IPS-18c (cell line): ENCODE results near the gene CXCR5.

Experiments used
- H3K4me3 ChIP-seq: 2 replicates; pipeline ENCODE4 v1.7.0; 2013; ENCODE audit warnings: low read depth, mild to moderate bottlenecking, low read length, moderate library complexity; ENCODE audit not compliant: insufficient read depth
- H3K9me3 ChIP-seq: one replicate; pipeline ENCODE4 v1.6.1; 2013; ENCODE audit warnings: mild to moderate bottlenecking, low read length, moderate library complexity; ENCODE audit not compliant: control insufficient read depth, insufficient read depth

CXCR5 gene

DNA sequence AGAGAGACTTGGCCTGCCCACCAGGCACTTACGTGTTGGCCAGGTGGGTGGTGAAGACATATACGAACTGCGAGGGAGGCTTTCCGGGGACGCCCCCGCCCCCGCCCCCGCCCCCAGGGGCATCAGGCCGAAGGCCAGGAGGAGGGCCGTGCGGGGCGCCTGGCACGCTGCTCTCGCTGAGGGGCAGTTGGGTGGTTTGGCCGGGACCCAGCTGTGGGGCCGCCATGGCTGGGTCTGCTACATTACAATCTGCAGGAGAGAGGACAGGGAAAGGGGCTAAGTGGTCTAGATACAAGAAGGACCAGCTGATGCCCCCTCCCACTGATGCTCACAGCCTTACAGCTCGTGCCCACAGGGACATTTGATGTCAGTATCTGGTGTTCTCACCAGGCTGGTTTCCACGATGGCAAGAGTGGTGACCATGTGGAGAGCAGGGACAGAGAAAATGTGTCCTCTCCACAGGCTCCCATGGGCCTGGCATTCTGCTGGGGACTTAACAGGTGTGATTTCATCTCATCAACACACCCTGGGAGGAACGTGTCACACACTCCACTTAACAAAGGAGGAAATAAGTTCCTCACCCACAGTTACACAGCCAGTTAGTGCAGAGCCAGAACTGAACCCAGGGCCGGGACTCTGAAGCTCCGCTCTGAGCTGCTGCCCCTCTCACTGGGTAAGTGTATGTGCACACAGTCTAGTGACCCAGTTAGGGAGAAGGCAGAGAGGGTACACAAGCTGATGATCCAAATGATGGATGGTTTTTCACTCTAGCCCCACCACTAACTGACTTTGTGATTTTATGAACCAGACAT, 19.7 kb downstream of the CXCR5 start:
- H3K9me3 ChIP-seq, result no peaks in the 10 kb centered on the region
- H3K4me3 ChIP-seq, result no peak overlapping the region

DNA sequence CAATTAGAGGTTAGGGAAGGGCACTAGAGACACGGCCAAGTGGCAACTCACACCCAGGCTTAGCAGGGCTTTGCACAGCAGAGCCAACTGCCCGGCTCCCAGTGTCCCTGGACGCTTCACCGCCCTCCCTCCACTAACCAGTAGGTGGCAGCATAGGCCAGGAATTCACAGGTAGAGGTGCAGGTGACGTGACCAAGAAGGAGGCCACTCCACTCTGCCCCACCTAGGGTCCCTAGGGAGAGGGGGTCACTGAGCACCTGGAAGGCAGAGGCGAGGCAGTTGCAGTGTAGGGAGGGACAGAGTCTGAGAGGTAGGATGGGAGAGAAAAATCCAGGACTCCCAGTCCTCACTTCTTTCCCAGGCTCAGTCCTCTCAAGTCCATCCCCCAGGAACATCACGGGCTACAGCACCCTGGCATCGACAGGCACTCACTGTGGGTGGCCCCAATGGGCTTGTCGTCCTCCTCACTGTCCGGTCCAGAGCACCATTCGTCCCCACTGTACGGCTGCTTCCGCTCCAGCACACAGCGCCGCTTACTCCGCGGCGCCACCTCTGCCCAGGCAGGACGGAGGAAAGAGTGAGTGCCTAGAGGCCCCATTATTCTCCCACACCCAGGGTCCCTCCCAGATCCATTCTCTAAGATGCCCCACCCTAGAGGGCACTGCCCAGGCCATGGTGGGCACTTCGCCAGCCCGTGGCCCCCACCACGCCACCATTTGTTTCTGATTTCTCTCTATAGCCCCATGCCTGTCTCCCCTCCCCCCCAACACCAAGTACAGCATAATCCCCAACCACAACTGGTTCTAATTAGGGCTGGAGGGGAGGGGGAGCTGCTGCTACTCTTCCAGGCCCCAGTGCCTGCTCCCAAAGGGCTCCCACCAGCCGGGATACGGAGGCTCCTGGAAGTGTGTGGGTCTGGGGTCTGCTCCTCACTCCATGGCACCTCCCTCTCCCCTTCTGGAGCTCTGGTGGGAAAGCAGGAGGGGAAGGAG, 23.7 kb downstream of the CXCR5 start:
- Histone ChIP-seq H3K9me3 (no peaks in the 10 kb centered on the region), H3K4me3 (no peak overlapping the region)

DNA sequence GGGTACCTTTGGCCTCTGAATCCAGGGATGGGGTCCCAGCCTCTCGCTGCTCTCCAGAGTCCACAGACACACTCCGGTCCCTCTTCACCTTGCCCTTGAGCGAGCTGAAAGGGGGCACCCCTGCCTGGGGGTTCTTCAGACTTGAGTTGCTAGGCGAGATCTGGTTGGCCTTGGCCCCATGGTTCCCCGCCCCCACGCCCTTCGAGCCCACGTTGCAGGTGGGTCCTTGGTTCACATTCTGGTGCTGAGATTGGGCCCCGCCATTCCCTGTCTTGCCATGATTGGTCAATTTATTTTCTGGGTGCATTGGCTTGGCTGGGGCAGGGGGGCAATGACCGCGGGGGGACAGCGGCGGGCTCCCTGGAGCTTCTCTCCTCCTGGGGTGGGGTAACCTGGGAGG, 24.6 kb downstream of the CXCR5 start:
- H3K9me3 ChIP-seq, result no peaks in the 10 kb centered on the region
- H3K4me3 ChIP-seq, result no peak overlapping the region

DNA sequence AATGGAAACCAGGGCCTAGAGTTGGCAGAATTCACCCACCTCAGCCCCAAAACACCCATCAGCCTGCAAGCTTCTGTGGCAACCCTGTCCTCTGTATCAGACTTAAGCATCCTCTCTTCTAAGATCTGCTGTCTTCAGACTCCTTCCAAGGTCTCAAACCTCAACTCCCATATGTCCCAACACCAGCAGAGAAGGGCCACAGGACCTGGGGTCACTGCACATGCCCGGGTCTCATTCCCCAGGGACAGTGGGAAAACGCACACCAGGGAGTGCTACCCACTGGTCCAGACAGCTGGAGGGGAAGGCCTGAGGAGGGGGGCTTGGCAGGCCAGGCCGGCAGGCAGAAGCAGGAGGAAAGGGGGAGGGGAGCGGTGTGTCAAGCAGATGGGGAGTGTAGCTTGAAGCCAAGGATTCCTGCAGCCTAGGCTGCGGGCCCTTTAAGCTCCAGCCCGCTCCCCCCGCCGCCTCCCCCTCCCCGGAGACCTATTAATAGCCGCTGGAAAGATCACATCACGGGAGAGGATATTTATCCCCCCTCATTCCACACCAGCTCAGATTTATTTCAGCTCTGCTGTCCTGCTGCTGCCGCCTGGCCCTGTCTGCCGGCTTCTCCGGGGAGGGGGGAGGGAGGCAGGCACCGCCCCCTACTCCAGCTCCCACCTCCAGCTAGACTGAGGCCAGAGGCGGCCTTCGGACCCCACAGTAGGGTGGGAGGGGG, 25.4 kb downstream of the CXCR5 start:
- Histone ChIP-seq H3K4me3 (peak overlapping the region; percentile 51), H3K9me3 (no peaks in the 10 kb centered on the region)

DNA sequence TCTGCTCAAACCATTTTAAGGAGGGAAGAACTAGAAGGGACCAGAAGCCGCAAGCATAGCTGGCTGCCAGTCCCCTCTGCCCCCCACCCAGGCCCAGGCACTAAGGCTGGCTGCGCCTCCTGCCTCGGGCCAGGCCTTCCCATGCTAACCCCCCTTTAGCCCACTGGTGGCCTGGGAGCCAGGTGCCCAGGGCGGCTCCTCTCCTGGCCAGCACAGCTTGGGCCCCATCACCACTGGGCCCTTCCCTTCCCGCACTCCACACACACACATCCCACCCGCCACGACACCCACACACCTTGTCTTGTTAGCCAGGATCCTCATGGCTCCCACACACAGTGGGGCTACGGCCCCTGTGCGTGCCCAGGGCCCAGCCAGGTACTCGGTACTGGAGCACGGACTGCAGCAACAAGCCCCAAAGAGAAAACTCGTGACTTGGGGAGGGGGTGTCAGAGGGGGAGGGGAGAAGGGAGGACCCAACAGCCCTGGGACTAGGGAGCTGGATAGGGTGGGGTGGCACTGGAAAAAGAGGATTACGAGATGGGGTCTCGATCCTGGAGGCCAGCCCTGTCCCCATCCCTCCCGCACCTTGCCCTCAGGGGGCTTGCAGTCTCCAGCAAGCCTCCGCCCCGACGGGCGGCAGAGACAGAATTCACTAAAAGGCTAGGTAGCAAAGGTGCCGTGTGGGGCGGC, 26.1 kb downstream of the CXCR5 start:
- H3K4me3 ChIP-seq, result peak overlapping the region; percentile 51
- H3K9me3 ChIP-seq, result no peaks in the 10 kb centered on the region

DNA sequence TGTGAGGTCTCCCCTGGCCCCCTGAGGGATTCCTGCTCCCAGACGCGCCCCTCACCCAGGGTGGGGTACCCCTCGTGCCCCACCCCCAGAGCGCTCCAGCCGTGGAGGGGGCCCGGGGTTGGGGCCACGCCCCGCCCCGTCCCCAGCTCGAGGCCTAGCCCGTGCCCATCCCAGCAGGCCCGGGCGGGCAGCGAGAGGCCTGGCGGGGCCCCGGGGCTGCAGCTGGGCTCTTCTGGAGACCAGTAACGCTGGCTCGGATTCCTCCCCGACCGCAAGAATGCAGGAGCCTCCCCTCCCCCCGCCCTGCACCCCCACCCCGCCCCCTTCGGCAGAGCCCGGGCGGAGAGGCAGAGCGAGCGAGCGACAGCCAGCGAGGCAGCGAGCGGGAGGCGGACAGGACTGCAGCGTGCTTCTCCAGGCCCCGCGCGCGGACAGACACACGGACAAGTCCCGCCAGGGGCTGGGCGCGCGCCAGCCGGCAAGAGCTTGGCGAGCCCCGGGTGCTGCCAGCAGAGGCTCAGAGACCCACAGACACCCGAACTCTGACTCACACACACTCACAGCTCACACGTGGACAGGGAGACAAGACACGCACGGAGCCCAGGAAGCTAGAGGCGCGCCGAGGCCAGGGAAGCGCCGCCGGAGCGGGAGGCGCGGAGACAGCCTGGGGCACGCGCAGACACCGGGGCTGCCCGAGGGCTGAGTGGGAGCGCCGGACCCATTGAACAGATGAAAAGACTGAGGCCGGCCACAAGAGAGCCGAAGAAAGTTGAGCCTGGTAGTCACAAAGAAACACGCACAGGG, 26.8 kb downstream of the CXCR5 start:
- H3K9me3 ChIP-seq, result no peaks in the 10 kb centered on the region
- H3K4me3 ChIP-seq, result peak overlapping the region; percentile 55

DNA sequence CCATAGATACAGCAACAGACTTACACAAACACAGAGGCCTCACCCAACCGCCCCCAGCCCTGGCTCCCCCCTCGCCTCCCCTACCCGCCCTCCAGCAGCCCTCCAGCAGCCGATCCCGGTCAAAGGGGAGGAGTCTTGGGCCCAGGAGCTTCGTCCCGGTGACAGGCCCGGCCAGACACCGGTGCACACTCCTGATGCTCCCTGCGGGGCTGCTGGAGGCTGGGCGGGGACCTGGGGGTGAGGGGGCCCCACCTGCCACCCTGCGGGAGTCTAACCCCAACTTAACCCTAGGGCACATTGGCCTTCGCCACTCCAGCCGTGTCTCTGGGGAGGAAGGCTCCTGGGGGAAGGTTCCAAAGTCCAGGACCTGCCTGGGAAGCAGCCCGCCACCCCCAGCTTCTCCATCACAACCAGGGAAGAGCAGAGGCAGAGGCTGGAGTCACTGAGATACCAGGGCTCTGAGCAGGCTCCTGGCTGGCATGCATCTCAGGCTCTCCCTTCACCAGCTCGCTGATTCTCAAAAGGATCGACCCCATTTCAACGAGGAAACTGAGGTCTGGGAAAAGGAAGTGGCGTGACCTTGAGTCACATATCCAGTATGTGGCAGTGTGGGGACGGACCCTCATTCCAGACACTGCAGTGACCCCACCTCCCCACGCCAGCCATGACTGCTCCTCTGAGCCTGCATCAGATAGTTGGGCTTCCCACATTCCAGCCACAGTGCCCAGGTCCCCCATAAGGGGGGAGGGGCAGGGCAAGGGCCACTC, 27.6 kb downstream of the CXCR5 start:
- no peaks in the 10 kb centered on the region for H3K9me3 ChIP-seq
- H3K4me3 ChIP-seq, result peak overlapping the region; percentile 55

DNA sequence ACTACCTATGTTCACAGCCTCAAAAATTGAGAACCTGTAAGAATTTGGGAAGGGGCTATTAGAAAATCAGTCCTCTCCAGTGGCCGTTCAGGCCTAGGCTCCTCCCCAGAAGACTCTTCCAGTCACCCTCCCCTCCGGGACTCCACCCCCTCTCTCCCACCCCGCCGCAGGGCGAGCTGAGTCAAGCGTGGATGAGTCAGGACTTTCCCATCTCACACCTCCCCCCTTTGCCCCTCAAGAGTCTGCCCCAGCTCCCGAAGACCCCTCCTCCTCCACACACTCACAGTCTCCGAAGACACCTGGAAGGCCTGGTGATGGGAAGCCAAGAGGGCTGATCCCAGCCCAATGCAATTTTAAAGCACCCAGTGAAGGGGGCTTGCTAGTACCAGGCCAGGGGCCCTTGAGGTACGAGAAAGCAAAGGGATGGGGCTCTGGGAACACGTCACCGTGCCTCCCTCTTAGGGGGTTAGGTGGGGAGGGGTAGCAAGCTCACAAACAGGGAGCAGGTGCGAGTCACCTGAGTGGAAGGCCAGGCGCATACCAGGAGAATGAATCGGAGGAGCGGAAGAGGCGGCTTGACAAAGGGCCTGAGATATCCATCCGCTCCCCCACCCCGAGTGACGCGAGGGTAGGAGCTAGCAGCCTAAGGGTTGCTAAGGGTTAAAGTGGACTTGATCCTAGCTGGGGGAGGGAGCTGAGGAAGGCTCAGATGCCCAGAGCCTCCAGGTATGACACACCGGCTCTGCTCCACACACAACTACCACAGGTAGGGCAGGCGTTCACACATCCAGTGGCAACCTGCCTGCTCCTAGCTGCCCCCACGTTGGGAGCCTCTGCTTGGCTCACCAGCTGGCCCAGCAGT, 28.4 kb downstream of the CXCR5 start:
- Histone ChIP-seq H3K9me3 (no peaks in the 10 kb centered on the region), H3K4me3 (peak overlapping the region; percentile 42)

DNA sequence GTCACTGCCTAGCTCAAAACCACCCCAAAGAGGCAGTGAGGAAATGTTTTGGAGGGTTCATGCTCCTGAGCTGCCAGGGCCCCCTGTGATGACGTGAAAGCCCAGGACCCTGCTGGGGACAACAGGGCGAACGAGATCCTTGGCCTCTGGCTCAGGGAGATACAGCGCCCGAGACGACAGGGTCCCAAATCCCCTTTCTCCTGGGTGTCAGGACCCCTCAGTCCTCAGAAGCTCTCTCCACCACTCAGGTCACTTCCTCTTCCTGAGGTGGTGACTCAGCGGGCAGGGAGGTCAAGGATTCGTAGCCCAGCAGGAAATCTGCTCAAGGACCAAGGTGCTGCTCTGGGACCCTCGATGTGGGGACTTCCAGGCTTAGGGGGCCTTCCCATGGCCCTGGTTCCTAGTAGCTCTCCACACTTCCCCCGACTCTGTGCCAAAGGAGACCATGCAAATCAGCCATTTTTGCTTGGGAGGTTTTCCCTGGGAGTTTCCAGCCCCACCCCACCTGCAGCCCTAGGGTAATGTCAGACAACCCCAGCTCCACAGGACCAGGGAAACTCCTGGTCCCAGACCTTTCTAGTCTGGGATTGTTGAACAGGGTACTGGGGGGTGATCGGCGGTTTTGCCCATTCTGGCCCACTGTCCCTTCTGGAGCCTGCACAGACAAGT, 29.2 kb downstream of the CXCR5 start:
- Histone ChIP-seq H3K9me3 (no peaks in the 10 kb centered on the region), H3K4me3 (peak overlapping the region; percentile 34; the same call in 1 of the 2 replicates)

DNA sequence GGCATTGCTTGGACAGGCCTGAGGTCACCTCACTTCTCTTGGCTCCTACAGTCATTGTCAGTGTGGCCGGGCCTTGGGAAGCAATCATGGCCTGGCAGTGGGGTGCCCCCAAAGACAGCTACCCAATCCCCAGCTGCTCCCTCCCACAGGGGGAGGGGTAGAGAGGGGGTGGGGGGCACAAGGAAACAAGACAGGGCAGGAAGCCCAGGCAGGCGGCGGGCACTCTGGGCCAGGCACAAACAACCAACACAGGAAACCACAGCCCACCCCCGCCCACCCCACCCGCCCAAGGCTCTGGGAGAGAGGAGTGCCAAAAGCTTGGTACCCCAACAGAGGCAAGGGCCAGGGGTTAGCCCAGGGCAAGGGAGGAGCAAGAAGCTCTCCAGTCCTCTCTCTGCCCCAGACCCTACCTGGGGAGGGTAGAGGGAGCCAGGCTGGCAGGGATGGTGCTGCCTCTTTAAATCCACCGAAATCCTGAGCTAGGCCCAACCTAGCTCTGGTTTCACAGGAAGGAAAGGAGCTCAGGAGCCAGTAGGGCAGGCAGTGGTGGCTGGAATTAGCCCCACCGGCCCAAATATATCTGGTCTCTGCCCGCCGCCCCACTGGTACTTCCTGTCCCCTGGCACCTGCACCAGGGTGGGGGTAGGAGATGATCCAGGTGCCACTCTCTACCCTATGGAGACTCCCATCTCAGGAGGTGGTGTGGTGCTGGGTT, 29.9 kb downstream of the CXCR5 start:
- Histone ChIP-seq H3K4me3 (peak overlapping the region; percentile 9; the same call in 1 of the 2 replicates), H3K9me3 (no peaks in the 10 kb centered on the region)

DNA sequence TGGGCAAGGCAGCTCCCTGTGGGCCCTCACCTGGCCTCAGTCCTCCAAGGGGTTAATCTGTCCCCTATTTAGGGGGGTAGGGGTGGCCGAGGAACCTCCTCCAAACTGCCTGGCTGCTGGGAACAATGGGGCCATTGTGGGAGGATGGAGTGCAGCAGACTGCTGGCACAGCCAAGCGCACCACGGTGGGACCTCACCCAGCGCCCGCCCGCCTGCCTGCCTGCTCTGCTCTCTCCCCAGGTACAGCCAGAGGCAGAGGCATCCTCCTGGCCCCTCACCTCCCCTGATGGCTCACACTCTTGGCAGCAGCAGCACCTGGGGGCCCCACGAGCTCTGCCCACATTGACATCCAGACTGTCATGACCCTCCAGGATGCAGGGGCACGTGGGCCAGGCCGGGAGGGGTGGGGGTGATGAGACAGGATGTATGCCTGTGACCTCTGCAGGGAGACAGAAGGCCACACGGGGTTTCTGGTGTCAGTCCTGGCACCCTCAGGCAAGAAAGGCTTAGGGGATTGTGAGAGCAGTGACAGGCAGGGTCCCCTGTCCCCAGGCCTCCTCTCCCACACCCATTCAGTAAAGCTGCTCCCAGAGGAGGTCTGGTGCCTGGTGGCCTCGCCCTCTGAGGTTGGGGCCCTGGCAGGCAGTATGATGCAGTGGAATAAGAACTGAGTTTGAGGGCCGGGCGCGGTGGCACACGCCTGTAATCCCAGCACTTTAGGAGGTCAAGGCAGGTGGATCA, 30.7 kb downstream of the CXCR5 start:
- H3K4me3 ChIP-seq, result no peak overlapping the region

DNA sequence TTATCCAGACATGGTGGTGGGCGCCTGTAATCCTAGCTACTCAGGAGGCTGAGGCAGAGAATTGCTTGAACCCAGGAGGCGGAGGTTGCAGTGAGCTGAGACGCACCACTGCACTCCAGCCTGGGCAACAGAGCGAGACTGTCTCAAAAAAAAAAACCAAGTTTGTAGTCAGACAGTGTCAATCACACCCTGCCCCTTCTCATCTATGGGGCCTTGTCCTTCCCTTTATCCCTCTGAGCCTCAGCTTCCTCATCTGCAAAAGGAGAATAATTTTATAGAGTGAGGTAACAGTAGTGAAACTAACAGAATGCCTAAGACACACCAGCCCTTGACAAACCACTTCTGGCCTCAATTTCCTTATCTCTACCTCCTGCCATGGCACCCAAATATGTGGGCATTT, 31.3 kb downstream of the CXCR5 start:
- no peak overlapping the region for H3K4me3 ChIP-seq
- H3K9me3 ChIP-seq, result no peaks in the 10 kb centered on the region

More for the DNA sequence above, 30.7 kb downstream of the CXCR5 start:
- no peaks in the 10 kb centered on the region for H3K9me3 ChIP-seq

DNA sequence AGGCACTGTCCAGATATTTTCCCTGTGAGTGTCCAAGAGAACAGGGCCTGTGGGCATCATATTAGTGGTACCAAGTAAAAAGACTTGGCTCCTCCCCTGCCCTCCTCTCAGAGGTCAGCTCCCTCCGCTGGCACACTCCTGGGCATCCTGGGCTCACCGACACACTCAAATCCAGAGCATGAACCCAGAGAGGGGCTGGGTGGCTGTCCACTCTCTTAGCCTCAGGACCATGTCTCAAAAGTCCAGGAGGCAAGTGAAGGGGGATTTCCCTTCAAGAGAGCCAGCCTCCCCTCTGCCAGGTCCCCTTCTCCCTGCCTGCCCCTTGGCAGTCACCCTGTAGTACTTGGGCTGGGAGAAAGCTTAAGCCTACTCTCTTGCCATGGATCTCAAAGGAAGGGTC, 31.7 kb downstream of the CXCR5 start:
- Histone ChIP-seq H3K4me3 (no peak overlapping the region), H3K9me3 (no peaks in the 10 kb centered on the region)
